GM19193 (cell line): ENCODE results near the gene LECT2.

Experiments used
- POLR2A ChIP-seq: IDR thresholded peaks from 4 replicates; pipeline ENCODE4 v1.6.1; 2011; ENCODE audit not compliant: insufficient read depth, insufficient read length; ENCODE audit errors: extremely low read depth

Gene LECT2

DNA sequence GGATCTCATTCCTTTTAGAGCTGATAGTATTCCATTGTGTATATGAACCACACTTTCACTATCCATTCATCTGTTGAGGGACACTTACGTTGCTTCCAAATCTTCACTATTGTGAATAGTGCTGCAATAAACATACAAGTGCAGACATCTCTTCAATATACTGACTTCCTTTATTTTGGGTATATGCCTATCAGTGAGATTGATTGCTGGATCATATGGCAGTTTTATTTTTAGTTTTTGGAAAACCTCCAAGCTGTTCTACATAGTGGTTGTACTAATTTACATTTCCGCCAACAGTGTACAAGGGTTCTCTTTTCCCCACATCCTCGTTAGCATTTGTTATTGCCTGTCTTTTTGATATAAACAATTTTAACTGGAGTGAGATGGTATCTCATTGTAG lies 33.8 kb upstream of the LECT2 start:
- no peak for TF ChIP-seq POLR2A

DNA sequence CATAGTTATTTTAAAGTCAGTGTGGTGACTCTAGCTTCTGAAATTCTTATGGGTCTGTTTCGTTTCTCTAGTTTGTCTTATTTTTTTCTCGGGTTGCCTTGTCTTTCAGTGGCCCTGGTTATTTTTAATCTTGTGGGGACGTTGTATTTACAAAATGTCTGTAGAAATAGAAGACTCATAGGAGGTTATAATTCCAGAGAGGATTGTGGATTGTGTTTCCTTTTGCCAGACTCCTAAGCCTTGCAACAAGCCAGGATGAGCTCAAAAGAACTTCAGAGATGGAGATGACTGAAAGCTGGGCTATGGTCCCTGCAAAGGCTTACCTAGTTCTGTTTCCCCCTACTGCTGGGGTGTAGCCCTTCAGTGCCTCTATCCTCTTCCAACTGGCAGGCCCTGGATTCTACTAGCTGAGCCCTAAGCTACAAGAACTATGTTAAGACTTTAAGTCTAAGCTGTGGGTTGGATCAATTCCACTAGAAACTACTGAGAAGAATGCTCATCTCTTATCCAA lies 32.2 kb upstream of the LECT2 start:
- TF ChIP-seq POLR2A: no peak

DNA sequence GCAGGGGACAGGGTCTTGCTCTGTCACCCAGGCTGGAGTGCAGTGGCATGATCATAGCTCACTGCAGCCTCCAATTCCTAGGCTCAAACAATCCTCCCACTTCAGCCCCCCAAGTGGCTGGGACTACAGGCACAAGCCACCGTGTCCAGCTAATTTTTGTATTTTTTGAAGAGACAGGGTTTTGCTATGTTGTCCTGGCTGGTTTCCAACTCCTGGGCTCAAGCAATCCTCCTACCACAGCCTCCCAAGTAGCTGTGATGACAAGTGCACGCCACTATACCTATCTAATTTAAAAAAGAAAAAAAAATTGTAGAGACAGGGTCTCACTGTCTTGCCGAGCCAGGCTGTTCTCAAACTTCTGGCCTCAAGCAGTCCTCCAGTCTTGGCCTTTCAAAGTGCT lies 31.6 kb upstream of the LECT2 start:
- no peak for TF ChIP-seq POLR2A

DNA sequence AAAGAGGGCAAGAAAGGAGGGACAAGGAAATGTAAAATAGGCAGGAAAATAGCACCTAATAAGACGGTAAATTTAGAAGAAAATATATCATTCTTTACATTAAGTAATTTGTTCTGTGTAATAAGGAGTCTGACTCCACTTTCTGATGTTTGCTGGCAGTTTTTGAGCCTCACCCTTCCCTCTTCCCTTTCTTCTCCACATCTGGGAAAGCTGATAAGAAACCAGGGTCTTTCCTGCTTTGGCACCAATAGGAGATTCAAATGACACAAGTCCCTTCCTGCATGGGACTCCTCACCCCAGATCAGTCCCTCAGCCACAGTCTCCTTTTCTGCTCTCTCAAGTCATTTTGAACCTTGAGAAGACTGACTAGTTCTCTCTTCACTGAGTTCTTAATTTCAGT lies 31.2 kb upstream of the LECT2 start:
- no peak for TF ChIP-seq POLR2A

DNA sequence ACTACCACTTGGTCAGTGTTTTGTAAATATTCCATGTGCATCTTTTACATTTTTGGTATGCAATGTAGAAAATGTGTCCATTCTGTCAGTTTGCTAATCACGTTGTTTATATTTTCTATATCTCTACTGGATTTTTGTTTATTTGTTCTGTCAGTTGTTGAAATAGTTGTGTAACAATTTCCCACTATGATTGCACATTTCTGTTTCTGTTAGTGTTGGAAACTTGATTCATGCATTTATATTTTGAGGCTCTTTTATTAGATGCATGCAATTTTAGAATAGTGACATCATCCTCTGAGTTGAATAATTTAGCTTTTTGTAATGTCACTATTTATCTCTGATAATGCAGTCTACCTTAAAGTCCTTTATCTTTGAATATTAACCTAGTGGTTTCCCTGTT lies 25.8 kb upstream of the LECT2 start:
- no peak for TF ChIP-seq POLR2A

DNA sequence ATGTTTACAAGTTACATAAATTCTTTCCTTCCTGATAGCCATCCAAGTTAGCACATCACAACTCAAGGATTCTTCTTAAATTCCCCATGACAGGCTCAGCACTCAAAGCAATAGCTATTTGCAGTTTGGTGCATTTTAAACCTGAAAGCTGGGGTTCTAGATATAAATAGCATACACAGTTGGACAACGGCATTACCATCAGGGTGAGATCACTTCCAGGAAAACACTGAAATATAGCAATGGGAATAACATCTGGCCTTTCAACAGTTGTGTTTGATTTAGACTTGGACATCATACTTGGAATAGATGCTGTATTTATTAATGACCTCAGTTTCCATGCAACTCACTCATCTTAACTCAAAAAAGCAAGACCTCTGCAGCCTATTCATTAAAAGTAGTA lies 24.7 kb upstream of the LECT2 start:
- TF ChIP-seq POLR2A: no peak

DNA sequence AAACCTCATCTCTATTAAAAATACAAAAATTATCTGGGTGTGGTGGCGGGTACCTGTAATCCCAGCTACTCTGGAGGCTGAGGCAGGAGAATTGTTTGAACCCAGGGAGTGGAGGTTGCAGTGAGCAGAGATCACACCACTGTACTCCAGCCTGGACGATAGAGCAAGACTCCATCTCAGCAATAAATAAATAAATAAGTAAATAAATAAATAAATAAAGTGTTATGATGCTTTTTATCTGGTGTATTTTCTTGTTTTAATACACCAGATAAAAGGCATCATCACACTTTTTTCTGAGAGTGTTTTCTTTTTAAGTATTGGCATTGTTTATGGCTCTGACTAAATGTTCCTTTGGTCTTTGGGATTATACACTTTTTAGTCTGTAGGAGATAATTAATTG lies 24.2 kb upstream of the LECT2 start:
- no peak for TF ChIP-seq POLR2A

DNA sequence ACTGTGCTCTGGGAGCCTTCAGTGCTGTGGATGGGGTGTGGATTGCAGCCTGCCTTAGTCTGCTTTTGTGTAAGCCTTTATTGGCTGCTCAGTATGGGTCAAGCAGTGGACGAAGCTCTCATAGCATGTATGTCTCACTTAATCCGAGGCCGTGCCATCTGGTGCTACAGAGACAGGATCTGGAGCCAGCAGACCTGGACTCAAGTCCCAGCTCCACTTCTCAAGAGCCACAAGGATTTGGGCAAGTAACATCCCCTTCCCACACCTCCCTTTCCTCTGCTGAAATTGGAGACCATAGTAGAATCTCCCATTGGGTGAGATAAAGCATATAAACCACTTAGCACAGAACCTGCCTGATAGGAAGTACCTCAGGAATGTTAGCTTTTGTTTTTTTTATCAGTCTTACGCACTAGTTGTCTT lies 23.4 kb upstream of the LECT2 start:
- no peak for TF ChIP-seq POLR2A

DNA sequence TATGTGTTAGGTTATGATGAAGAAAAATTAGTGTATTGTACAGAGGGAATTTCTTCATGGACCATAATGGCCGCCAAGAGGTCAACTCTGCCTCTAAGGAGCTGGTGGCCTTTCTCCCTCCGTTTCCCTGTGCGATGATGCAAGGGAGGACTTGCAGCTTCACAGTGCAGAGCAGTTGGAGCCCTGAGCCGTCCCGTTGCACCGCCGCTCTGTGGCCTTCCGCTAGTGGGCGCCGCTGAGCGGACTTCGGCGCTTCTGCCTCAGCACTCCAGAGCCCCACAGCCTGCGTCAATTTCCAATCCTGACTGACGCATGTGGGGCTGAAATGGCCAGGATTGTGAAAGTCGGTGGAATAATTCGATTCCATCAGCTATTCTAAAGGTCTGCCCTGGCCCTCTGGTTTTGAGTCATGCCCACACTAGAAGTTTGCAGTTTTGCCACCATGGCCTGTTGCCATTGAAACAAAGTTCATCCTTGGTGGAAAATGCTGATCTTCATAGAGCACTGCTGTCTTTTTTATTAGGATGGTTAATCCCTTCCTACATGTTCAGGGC lies 22.7 kb upstream of the LECT2 start:
- no peak for TF ChIP-seq POLR2A

DNA sequence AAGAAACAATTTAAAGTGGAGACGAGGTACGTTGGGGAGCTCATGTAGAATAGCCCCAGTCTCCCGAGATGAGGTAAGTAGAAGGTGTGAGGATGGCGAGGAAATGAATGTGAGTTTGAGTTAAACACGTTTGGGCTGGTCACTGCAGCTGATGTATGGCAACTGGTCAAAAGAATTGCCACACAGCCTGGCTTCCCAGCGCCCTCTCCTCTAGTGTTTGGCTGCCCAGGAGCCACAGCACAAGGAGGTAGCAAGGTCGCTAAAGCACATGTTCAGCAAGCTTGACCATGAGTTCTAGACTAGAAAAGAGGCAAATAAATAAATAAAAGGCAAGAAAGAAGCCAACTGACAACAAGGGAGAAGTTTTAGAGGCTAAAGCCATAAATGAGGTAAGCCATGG lies 21.4 kb upstream of the LECT2 start:
- TF ChIP-seq POLR2A: no peak

DNA sequence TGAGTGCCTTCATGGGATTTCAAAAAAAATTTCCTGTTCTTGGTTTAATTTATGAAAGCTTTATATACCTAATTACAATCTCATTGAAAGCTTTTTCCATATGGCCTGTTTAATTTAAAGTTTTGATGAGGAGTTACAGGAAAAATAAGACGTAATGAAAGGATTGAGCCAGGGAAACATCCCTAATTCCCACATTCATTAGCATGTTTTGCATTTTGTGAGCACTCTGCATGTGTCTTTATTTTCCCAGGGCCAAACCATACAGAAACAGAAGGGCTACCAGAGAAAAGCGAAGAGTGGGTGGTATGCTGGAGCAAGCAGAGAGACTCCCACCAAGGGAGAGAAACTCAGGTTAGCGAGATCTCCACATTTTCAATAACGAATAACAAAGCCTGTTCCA lies 20.3 kb upstream of the LECT2 start:
- no peak for TF ChIP-seq POLR2A

DNA sequence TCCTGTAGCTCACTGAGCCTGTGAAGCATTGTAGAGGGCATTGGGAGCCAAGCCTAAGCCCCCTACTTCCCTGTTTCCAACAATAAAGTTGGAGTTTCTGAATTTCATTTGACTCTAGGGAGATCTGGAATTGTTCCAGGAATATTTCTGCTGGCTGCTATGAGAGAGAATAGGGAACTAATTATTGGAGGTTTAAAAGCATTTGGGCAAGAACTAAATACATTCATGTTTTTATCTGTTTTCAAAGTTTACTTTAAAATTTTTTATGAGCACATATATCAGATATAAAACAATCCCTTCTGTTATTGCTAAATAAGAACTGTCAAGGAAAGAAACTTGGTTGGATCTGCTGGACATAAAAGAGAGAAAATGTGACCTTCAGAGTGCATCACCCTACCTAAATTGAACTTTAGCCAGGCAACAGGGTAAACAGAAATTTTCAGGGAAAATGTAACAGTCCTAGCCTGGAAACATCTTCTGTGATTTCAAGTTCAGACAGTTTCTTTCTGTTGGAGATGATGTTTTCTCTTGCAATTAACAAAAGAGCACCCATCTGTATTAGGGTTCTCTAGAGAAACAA lies 19.3 kb upstream of the LECT2 start:
- no peak for TF ChIP-seq POLR2A

DNA sequence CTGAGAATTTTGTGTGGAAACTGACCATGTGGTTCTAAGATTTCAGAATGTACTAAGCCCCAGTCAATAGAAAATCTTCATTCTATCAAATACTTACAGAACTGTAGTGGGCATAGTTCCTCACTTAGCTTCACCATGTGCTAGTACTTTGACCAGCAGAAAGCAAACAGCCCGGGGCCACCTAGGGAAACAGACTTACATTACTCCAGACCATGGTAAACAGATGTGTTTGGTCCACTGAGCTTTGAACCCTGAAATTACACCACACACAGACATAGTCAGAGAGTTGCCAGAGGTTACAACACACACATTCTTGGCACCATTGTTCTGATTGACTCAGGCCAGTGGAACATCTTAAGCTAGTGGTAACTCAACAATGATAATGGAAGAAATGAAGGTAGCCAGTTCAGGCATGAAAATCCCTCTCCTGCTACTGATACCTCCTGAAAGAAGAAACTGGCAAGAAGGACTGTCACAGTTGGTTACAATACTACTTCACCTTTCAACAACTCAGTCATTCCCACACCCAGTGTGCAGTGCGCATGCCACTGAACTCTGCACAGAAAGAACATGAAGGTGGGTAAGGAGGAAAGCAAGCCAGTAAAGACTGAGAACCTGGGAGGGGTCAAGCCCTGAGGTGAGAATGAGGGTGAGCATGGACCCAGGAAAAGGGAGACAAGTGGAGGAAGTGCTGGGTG lies 18.7 kb upstream of the LECT2 start:
- TF ChIP-seq POLR2A: no peak

DNA sequence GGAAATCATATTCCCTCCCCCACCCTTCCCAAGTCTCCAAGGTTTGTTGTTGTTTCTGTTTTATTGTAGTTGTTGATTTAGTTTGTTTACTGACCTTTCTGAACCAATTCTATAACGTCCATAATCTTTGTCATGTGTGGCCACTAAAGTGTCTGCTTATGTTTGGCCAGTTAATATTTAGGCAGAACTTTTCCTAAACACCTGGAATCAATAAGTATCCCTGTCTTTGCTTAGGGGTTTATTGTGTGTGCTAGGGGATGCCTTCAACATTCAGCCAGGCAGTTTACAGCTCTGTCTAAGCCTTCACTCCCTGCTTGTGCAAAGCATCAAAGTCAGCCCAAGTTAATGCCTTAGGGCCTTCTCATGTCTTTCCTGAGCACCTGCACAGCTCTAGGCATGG lies 16.9 kb upstream of the LECT2 start:
- no peak for TF ChIP-seq POLR2A

DNA sequence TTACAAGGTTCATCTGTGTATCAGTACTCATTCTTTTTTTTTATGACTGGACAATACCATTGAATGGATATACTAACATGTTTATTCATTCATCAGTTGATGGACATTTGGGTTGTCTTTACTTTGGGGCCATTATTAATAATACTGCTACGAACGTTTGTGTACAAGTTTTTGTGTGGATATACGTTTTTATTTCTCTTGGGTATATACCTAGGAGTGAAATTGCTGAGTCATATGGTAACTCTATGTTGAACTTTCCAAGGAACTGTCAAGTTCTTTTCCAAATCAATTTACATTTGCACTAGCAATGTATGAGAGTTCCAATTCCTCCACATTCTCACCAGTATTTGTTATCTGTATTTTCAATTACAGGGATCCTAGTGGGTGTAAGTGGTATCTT lies 12.0 kb upstream of the LECT2 start:
- TF ChIP-seq POLR2A: no peak

DNA sequence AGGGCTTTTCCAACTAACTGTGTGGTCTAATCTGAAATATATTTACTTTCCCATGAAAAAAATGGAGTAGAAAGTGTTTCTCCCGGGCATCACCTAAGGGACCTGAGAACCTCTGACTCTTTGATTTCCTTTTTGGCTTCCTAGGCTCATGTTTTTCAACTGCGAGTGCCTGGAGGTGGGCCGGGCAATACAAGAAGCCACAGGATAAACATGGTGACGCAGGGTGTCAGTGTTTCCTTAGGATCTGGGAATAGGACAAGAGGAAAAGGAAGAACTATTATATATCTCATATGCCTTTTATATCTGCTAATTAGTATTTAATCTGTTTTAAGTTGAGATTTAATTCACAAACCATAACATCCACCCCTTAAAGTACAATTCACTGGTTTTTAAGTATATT lies 11.4 kb upstream of the LECT2 start:
- TF ChIP-seq POLR2A: no peak
